SJSA1 (cell line): ENCODE data around the gene ACSM5. TPM values are rescaled to one million over a fixed set of nuclear protein-coding genes. Genes with fewer than 3 reads are reported as not detected.

ENCODE experiments used
- DNase-seq, 2 experiments: peaks; one replicate each; pipeline ENCODE4 v3.0.0-alpha.2; 2015 to 2020; ENCODE audit warnings: low spot score in 2 of 2, low read depth in 1 of 2
- H3K27ac ChIP-seq: fragments of 250-450 bp; sonication (Bioruptor Pico); 2 replicates; pipeline ENCODE4 v1.5.1; 2020; ENCODE audit warnings: mild to moderate bottlenecking, moderate library complexity
- H3K27me3 ChIP-seq: fragments of 250-450 bp; sonication (Bioruptor Pico); replicated peaks from 2 replicates; pipeline ENCODE4 v1.5.1; 2020; ENCODE audit warnings: mild to moderate bottlenecking, moderate library complexity
- H3K36me3 ChIP-seq: fragments of 250-450 bp; sonication (Bioruptor Pico); 2 replicates; pipeline ENCODE4 v1.5.1; 2020; ENCODE audit warnings: mild to moderate bottlenecking
- H3K4me1 ChIP-seq: fragments of 250-450 bp; sonication (Bioruptor Pico); replicated peaks from 2 replicates; pipeline ENCODE4 v1.6.1; 2021; ENCODE audit warnings: mild to moderate bottlenecking
- H3K4me3 ChIP-seq: fragments of 250-450 bp; sonication (Bioruptor Pico); 2 replicates; pipeline ENCODE4 v1.5.1; 2020; ENCODE audit warnings: mild to moderate bottlenecking
- H3K9me3 ChIP-seq: fragments of 250-450 bp; sonication (Bioruptor Pico); replicated peaks from 2 replicates; pipeline ENCODE4 v1.5.1; 2020; ENCODE audit warnings: mild to moderate bottlenecking
- total RNA-seq: library from RNA; depleted of rRNA; stranded (reverse); fragments of >200 nt; shearing (Covaris generic); gene quantifications from 2 replicates; pipeline ENCODE4 v1.2.3, GENCODE V29; 2014

ACSM5 gene
- total RNA-seq, 1 experiment from 2014 or later = not detected

GRCh38 chr16:20388854-20389253 lies 20.5 kb upstream of the ACSM5 start:
- H3K4me1 ChIP-seq = no peaks in the 10 kb centered on the region
- H3K4me3 ChIP-seq = no peak overlapping the region
- no peaks in the 10 kb centered on the region for H3K27me3 ChIP-seq
- no peaks in the 10 kb centered on the region for H3K36me3 ChIP-seq
- H3K27ac ChIP-seq = no peak overlapping the region
- DNase-seq = no peak
- H3K9me3 ChIP-seq = no peaks in the 10 kb centered on the region

DNA sequence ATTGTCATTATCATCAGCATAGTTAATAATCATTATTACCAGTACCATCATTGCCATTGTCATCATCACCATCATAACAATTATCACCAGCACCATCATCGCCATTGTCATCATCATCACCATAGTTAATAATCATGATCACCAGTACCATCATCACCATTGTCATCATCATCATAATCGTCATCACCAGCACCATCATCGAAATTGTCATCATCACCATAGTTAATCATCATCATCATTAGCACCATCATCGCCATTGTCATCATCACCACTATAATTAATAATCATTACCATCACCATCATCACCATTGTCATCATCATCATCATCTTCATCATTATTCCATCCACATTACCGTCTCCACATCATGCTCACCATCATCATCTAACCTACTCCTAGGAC lies 18.3 kb upstream of the ACSM5 start:
- no peak overlapping the region for H3K27ac ChIP-seq
- no peak for DNase-seq
- no peaks in the 10 kb centered on the region for H3K36me3 ChIP-seq
- no peaks in the 10 kb centered on the region for H3K27me3 ChIP-seq
- no peaks in the 10 kb centered on the region for H3K4me1 ChIP-seq
- H3K9me3 ChIP-seq = no peaks in the 10 kb centered on the region
- no peak overlapping the region for H3K4me3 ChIP-seq

DNA sequence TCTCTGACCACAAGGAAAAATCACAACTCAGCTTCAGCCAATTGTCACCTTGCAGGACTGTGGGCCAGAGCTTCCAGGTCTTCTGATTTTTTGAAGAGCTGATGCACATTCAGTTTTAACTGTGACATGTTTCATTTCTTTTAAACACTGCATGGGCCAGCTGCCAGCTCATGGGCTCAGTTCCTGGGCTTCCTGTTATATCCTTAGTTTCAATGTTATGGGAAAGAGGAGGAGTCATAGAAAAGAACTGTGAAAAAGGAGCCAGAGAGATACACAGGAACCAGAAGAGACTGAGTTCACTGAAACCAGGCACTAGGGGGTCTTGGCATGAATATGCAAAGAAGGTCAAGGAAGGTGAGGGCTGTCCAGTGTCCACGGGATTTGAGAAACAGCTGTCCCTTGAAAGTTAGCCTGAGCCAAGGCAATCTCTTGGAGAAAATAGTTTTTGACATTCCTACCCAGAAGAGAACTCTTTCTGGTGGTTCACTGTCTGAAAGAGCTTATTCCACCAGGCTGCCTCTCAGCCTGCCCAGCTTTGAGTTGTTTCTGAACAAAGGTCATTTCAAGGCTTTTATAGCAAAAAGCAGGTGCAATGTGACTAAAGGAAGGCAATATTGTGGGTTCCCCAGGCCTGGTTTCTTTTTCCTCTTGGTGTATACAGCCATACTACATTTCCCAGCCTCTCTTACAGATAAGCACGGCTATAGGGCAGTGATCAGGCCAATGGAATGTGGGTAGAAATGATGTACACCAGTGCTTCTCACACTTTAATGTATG lies 15.3 kb upstream of the ACSM5 start:
- DNase-seq = no peak
- H3K9me3 ChIP-seq = no peaks in the 10 kb centered on the region
- no peak overlapping the region for H3K27ac ChIP-seq
- no peaks in the 10 kb centered on the region for H3K27me3 ChIP-seq
- no peaks in the 10 kb centered on the region for H3K36me3 ChIP-seq
- no peaks in the 10 kb centered on the region for H3K4me1 ChIP-seq
- no peak overlapping the region for H3K4me3 ChIP-seq

DNA sequence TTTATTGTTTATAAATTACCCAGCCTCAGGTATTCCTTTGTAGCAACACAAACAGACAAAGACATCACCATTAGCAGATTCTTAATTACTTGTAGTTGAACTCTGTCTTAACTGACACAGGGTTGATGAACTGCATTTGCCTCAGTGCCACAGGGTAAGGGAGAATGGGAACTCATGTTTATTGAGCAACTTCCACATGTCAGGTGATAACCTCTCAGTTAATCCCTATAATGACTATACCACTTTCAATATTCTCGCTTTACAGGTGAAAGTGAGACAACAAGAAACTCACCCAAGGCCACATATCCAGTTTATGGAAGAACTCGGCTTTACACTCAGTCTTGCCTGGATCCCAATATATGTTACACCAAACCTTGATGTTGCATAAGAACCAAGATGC lies 13.4 kb upstream of the ACSM5 start:
- Histone ChIP-seq H3K4me1 (no peaks in the 10 kb centered on the region), H3K4me3 (no peak overlapping the region), H3K27me3 (no peaks in the 10 kb centered on the region), H3K27ac (no peak overlapping the region), H3K36me3 (no peaks in the 10 kb centered on the region), H3K9me3 (no peaks in the 10 kb centered on the region)
- DNase-seq = no peak

GRCh38 chr16:20396846-20397467 lies 12.4 kb upstream of the ACSM5 start:
- H3K4me1 ChIP-seq = no peaks in the 10 kb centered on the region; the same call in 1 of the 2 replicates
- no peak for DNase-seq
- no peaks in the 10 kb centered on the region for H3K27me3 ChIP-seq
- H3K36me3 ChIP-seq = no peaks in the 10 kb centered on the region
- no peak overlapping the region for H3K27ac ChIP-seq
- H3K4me3 ChIP-seq = no peak overlapping the region
- no peaks in the 10 kb centered on the region for H3K9me3 ChIP-seq

DNA sequence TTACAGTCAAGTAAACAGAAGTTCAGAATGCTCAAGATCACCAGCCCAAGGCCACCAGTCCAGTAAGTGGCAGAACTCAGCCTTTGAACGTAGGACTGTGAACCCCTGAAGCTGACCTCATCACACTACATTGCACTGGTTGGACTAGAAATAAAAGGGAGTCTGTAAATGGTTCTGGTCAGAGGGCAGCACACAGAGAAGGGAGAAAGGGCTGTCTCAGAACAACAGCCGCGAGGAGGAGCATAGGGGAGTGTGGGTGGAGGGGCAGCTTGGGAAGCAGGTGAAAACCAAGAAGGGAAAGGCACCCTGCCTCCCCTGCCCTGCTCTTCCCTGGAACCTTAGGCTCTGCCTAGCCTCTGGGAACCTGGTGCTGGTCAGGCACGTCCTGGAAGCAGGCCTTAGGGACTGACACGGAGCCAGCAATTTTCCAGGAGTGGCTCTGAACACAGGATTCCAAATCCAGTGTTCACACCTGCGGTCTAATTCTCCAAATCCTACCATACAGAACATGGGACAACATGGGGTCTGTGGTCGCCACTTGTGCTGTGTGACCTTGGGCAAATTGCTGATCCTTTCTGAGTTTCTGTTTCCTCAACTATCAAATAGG lies 11.8 kb upstream of the ACSM5 start:
- H3K4me1 ChIP-seq = no peaks in the 10 kb centered on the region; the same call in 1 of the 2 replicates
- H3K36me3 ChIP-seq = no peaks in the 10 kb centered on the region
- DNase-seq = no peak
- H3K27ac ChIP-seq = no peak overlapping the region
- no peaks in the 10 kb centered on the region for H3K27me3 ChIP-seq
- no peak overlapping the region for H3K4me3 ChIP-seq
- no peaks in the 10 kb centered on the region for H3K9me3 ChIP-seq

DNA sequence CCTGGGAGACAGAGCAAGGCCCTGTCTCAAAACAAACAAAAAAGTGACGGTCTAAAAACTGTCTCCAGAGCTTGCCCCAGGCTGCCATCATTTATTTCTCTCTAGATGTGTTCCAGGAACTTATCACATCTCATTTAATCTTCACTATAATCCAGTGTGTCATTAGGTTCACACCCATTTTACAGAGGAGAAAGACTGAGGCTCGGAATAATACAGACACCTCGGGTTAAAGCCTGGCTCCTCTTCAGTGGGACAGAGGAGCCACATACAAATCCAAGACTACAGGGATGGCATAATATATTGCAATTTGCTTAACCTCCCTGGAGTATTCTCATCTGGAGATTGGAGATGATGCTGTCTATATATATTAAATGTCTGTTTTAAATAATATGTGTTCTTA lies 10.7 kb upstream of the ACSM5 start:
- no peak for DNase-seq
- no peak overlapping the region for H3K27ac ChIP-seq
- no peaks in the 10 kb centered on the region for H3K9me3 ChIP-seq
- no peaks in the 10 kb centered on the region for H3K36me3 ChIP-seq
- H3K27me3 ChIP-seq = no peaks in the 10 kb centered on the region
- H3K4me1 ChIP-seq = no peaks in the 10 kb centered on the region; the same call in 1 of the 2 replicates
- H3K4me3 ChIP-seq = no peak overlapping the region

DNA sequence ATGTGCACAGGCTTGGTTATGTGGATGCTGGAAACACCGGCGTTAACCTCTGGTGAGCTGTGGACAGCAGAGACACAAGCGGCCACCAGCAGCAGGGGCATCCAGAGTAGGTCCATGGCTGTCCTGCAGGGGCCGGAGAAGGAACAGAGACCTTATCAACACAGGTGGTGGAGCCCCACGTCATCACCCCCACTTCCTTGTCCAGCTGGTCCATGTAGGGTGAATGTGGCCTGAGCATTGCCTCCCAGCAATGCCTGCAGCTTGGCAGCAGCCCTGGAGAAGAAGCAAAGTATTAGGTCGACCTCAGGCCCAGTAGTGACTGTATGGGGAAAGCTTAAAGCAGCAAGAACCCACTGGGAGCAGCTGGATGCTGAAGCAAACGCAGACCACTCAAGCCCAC lies 10.1 kb upstream of the ACSM5 start:
- Histone ChIP-seq H3K4me1 (no peaks in the 10 kb centered on the region; the same call in 1 of the 2 replicates), H3K9me3 (no peaks in the 10 kb centered on the region), H3K36me3 (no peaks in the 10 kb centered on the region), H3K27ac (no peak overlapping the region), H3K4me3 (no peak overlapping the region), H3K27me3 (no peaks in the 10 kb centered on the region)
- no peak for DNase-seq

GRCh38 chr16:20401066-20401465 lies 8.3 kb upstream of the ACSM5 start:
- Histone ChIP-seq H3K4me1 (no peaks in the 10 kb centered on the region; the same call in 1 of the 2 replicates), H3K9me3 (no peaks in the 10 kb centered on the region), H3K36me3 (no peaks in the 10 kb centered on the region), H3K27me3 (no peaks in the 10 kb centered on the region), H3K27ac (no peak overlapping the region), H3K4me3 (no peak overlapping the region)
- DNase-seq = no peak

DNA sequence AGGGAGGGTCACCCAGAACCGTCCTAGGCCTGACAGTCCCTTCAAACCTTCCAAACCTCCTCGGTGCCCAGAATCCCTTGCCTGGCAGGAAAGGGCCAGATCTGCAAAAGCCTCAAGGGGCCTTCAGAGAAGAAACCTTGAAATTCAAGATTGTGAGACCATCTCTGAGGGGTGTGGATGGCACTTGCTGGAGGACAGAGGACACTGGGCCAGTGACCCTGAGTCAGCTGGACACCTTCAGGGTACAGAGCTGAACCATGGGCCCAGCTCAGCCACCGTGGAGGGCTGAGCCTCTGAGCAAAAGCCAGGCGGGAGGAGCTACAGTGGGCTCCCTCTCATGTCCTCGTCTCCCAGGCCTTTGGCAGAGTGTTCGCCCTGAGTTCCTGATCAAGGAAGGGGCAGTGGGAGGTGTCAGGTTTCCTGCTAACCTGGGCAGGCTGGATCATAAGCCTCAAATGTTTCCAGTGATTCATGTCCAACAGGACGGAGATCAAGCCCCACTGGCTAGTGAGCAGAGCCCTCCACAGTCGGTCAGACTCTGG lies 7.8 kb upstream of the ACSM5 start:
- DNase-seq = no peak
- Histone ChIP-seq H3K4me1 (no peaks in the 10 kb centered on the region; the same call in 1 of the 2 replicates), H3K36me3 (no peaks in the 10 kb centered on the region), H3K9me3 (no peaks in the 10 kb centered on the region), H3K27ac (no peak overlapping the region), H3K4me3 (no peak overlapping the region), H3K27me3 (no peaks in the 10 kb centered on the region)

DNA sequence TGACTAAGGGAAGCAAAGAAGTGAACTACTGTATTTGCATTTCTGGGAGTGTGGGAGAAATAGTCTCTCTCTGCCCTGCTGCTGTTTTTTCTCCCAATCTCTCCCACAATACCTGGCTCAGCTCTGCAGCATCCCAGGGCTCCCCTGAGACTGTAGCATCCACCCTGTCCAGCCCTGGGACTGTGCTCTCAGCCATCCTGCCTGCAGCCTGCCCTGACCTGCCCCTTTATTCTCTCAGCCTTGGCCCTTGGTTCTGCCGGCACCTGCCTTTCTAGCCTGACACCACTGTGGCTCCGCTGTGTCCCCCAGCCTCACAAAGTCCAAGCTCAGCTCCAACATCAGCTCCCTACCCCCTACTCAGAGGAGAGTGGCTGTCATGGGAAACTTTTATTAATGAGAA lies 6.7 kb upstream of the ACSM5 start:
- no peak overlapping the region for H3K4me3 ChIP-seq
- no peaks in the 10 kb centered on the region for H3K36me3 ChIP-seq
- no peaks in the 10 kb centered on the region; the same call in 1 of the 2 replicates for H3K4me1 ChIP-seq
- H3K27me3 ChIP-seq = no peaks in the 10 kb centered on the region
- H3K9me3 ChIP-seq = no peaks in the 10 kb centered on the region
- DNase-seq = no peak
- no peak overlapping the region for H3K27ac ChIP-seq

DNA sequence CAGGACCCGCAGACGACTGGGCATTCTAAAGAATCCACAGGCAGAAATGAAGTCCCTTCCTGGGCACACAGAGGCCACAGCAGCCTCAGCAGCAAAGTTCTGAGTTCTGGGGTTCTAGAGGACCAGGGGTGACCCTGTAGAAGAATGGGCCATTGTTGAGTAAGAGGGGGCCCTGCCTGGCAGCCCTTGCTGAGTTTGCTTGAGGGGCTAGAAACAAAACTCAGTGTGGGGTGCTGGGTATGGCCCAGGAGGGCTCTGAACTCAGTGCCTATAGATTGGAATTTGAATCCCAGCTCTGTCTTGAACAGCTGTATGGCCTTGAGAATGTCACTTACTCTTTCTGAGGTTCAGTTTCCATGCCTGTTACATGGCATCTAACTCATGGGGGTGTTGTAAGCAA lies 4.7 kb upstream of the ACSM5 start, which contains the start of gene PDILT:
Gene PDILT (minus strand): TSS at position 101 of the 400 bp plus-strand sequence. CDS start 5,437 bp downstream, outside the sequence.
- Histone ChIP-seq H3K27me3 (no peaks in the 10 kb centered on the region), H3K27ac (no peak within 1 kb of the TSS), H3K9me3 (no peaks in the 10 kb centered on the region), H3K4me3 (no peak within 1 kb of the TSS), H3K4me1 (no peaks in the 10 kb centered on the region; the same call in 1 of the 2 replicates), H3K36me3 (no peaks in the 10 kb centered on the region)
- no peak for DNase-seq

GRCh38 chr16:20410121-20410723 lies 888 bp downstream of the ACSM5 start:
- no peaks in the 10 kb centered on the region for H3K9me3 ChIP-seq
- no peak overlapping the region for H3K4me3 ChIP-seq
- H3K27me3 ChIP-seq = no peaks in the 10 kb centered on the region
- no peak overlapping the region for H3K27ac ChIP-seq
- DNase-seq = no peak
- no peaks in the 10 kb centered on the region for H3K4me1 ChIP-seq
- no peaks in the 10 kb centered on the region for H3K36me3 ChIP-seq
